T-helper 22 cell (primary cell): Measurements from ENCODE around the gene CDYL.

Source experiments
- DNase-seq: peaks from one replicate; pipeline ENCODE4 v3.0.0-alpha.2; 2020; ENCODE audit warnings: low read depth

Gene CDYL

DNA sequence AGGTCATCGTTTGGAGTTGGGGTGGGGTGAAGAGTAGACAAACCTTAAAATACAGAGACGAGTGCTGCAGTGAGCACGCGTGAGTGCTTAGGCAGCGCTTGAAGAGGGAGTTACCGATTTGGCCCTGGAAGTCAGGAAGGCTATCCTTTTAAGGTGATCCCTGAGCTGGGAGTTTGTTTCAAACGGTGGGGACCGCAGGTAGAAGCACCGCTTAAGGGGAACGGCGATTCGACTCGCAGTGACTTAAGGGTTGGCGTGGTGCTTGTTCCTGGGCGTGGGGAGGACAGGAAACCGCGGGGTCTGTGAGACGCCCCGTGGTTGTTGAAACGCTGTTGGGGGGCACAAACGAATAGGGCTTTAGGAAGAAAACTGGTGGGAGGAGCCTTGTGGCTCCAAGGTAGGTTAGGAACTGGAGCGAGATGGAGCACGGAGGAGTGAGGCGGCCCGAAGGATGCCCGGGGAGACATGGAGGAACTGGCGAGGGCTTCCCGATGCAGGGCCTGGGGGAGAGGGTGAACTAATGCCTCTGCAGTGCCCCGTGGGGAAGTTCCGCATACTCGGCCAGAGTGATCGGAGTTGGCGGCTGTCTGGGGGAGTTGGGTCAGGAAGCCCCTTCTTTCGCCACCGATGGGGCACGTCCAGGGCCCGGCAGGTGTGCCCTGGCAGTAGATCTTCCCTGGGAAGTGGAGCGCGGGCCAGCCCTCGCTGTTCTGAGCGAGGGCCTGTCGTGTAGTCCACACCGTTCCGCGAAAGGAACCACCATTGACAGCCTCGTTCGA lies 1.3 kb upstream of the CDYL start:
- DNase-seq: peak; percentile 5

DNA sequence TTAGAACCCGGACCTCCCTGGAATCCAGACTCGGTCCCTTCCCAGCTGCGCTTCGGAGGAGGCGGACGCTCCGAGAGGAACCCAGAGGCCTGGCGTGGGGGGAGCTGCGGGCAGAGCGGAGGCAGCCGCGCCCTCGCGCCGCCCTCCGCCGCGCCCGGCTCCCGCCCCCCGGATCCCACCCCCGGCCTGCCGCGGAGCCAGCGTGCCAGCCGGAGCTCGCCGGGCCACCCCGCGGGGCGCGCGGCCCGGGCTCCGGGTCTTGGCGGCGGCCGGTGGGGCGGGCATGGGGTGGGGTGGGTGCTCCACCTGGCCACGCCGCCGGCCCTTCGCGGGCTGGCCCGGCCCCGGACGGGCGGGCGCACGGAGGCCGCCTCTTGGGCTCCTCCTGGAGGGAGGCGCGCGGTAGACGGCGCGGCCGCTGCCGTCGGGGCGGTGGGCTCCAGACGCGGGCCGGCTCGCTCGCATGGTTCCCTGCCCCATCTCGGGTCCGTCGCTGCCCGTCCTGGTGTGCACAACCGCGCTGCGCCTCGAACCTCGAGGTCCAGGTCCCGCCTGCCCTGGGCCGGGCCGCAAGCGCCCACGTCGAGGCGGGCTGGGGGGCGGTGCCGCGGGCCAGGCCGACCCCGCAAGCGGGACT lies 592 bp upstream of the CDYL start:
- DNase-seq: peak; percentile 61

DNA sequence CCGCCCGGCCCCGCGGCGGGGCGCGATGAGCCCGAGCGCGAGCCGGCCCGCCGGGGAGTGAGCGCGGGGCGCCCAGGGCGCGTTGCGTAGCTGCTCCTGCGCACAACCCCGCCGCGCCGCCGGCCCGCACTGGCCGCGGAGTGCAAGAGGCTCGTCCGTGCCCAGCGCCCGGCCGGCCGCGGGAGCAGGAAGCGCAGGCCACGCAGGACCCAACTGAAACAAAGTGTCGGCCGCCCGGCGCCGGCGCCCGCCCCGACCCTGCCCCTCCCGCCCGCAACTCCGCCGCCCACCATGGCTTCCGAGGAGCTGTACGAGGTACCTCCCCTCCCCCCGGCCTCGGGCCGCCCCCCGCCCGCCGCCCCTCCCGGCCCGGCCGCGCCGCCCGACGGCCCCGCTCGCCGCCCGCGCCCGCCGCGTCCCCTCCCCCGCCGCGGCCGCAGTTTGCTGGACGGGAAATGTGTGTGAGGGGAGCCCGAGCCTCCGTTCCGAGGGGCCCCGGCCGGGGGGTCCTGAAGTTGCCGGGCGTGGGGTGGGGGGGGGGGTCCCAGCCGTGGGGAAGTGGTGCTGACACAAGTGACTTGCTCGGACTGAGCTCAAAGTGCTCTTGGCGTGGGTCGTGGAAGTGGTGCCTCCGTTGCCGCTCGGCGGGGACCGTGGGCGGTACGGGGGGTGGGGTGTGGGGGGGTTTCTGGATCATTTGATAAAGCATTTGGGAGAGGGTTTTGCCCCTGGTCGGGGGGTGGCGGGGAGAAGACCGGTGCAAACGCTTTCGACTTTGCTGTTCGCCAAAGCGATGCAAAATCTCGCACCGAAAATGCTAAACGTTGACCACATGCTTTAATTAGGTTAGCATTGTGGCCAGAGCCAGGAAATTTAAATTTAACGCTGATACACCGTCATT lies 539 bp downstream of the CDYL start:
- peak; percentile 20 for DNase-seq

DNA sequence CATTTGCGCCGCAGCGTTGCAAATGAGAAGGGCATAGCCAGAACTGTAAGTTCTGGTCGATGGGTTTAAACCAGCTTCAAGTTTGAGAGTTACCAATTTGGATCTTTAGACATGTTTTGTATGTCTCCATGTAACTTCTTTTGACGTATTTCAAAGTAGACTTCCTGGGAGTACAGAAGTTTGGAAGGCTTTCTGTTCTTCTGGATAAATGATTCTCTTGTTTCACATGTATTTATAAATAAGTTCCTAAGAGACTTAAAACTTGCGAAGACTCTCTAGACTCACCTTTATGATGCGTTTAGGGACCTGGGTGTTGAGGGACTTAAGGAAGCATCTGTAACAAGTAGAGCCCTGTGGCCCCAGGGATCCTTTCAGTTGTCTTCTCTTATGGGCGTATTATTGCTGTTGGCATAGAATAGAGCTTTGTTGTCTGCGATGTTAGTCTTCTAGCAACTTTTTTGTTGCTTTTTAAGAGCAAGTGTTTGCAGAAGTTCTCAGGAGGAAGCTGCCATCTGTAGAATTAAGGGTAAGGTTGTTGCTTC lies 1.3 kb downstream of the CDYL start:
- DNase-seq: no peak

DNA sequence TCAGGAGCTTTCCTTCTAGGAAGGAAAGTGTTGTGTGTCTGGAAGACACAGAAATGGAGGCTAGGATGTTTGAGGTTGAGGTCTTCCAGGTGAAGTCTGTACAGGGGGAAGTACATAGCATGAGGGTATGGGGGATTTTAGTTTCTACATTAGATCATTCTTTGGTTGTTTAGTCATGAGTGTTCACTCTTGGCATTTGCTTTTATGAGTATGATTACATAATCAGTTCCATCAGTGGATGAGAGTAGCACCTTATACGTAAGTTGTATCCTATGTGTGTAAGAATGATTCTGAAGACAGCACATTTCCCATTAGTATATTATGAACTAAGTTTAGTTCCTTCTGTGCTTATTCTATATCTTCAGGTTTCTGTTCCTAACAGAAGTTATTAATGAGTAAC lies 1.9 kb downstream of the CDYL start:
- no peak for DNase-seq

DNA sequence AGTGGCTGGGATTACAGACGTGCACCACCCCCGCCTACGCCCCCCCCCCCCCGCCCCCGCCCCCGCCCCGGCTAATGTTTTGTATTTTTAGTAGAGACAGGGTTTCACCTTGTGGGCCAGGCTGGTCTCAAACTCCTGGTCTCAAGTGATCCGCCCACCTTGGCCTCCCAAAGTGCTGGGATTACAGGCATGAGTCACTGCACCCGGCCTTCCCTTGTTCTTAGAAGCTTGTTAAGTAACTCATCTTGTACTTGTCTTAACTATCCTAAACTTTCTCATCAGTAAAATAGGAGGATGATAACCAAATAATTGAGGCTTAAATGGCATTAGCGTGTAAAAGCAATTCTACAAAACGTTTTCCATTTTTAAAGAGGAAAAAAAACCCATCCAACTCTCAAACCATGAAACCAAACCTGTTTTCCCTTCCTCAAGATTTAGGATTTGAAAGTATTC lies 4.2 kb downstream of the CDYL start:
- no peak for DNase-seq

DNA sequence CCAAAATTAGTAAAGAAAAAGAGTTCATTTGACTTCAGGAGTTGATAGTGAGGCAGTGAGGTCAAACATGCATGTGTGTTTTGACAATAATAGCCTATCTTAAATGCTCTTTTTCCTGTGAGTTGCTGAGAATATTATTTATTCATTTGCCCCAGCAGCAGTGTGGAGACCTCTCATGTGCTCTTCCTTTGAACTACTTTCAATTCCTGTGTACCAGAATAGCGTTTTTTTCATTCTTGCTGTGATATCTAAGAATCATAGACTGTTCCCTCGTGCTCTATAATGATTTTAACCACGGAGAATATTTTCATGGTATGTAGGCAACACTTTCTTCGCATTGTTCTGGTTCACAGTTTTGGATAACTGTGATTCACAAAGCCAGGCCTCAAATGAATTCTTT lies 5.2 kb downstream of the CDYL start:
- DNase-seq: no peak

DNA sequence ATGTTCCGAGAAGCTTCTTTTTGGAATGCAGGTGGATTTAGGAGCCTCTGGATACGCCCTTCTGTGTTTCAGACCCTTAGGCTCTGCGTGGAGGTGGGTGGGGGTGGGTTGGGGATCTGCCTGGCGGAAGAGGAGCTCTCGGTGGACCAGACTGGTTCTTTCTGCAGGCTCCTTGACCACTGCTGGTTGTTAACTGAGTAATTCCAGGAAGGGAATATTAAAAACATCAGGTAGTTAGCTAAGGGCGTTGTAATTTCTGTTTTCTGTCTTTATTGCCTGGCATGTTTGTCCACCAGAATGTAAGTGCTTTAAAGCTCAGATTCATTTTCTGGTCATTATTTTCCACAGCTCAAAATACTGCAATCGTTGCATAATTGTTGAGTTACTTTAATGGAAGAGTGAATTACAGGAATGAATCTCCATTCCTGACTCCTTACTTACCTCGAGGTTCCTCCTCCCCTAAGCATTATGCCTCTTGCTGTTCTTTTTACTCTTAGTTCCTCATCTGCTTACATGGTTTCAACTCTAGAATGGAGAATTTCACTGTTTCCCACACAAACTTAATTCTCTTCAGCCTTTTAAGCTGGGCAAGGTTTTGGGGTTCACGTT lies 5.9 kb downstream of the CDYL start:
- DNase-seq: no peak

DNA sequence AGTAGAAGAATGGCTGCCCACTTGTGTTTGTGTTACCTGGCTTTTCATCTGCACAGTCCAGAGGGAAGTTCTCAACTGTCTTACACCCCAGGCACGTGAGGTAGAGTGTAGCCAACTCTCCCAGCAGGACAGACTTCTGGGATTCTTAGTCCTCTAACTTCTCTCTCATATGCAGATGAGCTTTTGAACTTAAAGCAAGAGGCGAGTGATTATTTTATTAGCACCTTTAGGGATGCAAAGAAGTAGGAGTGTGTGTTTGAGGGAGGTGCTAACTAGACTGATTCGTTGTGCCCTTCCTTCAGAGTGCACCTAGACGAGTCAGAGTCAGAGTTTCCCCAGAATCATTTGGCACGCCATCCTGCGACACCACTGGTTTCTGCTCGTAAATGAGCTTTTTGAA lies 10.8 kb downstream of the CDYL start:
- DNase-seq: no peak

DNA sequence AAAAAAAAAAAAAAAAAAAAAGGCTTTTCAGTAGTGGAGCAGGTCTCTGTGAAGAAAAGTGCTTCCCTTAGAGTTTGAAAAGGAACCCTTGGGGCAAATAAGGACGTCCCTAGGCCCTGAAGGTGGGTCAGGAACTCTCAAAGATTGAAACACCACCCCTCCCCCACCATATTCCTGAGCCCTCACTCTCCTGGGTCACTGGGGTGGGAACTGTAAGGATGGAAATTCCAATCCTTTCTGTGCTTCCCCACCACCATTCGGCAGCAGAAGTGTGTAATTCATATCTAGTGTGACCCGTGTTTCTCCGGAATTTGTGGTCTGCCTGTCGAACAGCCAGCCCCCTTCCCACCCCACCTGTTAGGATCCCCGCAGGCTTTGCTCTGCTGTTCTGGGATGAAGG lies 12.3 kb downstream of the CDYL start:
- DNase-seq: no peak

DNA sequence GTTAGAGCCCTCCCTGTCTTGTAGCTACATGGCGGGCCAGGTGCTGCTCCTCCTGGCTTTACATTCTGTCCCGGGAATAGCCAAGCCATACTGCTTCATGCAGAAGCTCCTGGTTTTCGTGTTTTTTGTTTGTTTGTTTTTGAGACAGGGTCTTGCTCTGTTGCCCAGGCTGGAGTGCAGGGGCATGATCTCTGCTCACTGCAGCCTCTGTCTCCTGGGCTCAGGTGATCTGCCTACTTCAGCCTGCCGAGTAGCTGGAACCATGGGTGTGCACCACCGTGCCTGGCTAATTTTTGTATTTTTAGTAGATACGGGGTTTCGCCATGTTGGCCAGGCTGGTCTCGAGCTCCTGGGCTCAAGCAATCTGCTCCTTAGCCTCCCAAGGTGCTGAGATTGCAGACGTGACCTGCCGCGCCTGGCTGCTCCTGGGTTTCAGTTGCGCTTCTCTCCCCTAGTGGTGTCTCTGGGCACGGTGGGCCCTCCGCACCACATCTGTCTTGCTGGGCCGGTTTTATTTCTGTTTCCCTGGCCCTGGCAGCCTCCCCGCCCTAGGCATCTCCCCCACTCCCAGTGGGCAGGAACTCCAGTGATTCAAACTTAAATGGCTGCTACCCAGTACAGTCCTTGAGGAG lies 12.9 kb downstream of the CDYL start:
- DNase-seq: no peak

DNA sequence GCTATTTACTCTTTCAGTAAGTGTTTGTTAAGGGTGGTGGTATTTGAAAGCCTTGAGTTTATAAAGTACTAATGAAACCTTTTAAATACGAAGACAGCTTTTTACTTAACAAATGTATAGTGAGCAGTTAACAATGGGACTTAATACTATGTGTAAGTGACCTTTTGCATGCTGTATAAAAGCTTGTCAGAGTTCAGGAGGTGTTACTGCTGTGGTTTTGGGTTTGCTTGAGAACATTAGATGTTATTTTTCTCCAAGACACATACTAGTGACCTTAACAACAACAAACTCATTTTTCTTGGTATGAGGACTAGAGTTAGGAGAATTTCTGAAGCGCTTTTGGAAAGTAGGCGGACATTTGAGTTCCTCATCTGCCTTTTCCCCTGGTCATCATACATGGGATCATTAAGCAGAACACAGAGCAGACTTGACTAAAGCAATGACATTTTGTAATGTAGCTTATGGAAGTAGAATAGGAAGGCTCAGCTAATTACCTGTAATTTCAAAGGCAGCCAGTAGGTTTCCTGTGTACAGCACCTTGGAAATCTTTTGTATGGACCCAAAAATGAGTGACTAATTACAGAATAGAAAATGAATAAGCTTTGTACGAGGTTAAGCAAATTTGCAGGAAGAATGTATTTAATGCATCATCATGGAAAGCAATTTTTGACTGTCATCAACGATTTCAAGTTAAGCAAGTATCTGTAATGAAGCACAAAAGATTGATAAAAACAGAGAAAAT lies 14.1 kb downstream of the CDYL start:
- no peak for DNase-seq

DNA sequence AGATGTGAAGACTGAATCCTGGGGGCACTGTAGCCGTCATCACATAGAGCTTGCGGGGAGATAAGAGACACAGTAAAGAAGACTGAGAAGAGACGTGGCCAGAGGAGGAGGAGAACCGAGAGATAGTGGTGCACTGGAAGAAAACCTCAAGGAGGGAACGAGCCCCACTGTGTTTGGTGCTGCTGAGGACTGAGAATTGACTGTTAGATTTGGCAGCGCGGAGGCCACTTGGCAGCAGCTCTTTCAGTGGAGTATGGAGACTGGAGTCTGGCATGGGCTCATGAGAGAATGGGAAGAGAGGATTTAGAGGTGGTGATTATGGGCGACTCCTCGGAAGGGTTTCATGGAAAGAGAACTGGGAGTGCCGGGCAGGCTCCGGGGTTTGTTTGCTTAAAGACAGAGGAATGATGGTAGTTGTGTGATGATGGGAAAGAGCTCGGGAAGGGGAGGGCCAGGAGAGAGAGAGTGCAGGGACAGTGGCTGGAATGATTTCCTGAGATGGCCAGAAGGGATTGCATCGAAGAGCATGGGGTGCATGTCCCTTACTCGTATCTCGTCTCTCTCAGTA lies 18.0 kb downstream of the CDYL start:
- DNase-seq: no peak

DNA sequence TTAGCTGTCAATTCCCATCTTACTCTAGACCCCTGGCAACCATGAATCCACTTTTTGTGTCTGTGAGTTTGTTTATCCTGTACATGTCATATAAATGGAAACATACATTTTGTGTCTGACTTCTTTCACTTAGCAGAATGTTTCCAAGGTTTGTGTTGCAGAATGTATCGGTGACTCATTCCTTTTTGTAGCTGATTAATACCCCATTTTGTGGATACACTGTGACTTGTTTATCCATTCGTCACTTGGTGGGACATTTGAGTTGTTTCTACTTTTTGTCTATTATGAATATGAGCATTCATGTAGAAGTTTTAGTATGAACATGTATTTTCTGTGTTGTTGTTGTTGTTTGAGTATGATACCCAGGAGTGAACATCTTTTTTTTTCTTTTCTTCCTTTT lies 21.4 kb downstream of the CDYL start:
- no peak for DNase-seq

DNA sequence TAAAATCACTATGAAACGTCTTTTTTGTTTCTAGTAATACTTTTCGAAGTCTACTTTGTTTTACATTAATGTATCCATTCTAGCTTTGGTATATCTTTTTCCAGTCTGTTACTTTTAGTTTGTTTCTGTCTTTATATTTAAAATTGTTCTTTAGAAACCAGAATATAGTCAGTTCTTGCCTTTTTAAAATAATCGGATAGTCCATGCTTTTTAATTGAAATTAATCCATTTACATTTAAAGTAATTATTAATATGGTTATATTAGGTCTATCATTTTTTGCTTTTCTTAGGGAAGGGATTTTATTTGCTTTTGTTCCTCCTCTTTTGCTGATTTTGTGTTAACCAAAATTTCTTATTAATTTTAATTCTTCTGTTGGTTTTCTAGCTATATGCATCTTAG lies 23.7 kb downstream of the CDYL start:
- DNase-seq: no peak

DNA sequence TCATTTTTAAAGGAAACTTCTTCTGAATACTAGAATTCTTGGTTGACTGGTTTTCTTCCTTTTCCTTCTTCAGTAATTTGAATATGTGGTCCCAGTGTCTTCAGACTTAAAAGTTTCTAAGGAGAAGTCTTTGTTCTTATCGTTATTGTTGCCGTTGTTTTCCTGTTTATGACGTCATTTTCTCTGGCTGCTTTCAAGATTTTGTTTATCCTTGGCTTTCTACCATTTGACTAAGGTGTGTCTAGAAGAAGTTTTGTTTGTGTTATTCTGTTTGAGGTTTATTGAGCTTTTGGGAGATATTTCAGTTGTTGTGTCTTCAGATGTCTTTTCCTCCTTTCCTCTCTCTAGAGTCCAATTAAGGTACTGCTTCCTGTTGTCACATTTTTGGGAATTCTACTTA lies 24.5 kb downstream of the CDYL start:
- DNase-seq: no peak

DNA sequence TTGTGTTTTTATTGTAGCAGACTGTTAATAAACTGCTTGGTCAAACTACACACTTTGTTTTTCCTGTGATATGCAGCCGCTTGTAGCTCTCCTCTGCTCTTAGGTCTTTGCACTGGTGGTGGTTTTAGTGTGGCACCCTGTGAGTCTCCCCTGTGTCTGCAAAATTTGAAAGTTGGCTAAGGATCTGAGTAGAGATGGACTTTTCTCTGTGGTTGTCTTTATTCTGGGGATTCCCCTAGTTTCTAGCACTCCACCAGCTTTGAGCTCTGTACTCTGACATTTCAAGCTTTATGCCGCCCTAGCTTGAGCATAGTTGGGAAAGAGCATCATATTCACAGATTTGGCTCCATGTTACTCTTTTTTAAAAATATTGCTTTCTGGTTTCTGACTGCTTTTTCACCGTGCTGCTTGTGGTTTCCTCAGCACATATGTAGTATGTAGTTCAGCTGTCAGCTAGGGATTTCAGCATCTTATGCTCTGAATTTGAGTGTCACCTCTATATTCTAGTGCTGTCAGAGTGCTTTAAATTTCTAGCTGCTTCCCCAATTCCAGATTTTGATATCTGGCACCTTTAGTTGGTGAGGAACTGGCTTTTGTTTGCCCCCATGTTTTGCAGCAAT lies 25.4 kb downstream of the CDYL start:
- DNase-seq: no peak

DNA sequence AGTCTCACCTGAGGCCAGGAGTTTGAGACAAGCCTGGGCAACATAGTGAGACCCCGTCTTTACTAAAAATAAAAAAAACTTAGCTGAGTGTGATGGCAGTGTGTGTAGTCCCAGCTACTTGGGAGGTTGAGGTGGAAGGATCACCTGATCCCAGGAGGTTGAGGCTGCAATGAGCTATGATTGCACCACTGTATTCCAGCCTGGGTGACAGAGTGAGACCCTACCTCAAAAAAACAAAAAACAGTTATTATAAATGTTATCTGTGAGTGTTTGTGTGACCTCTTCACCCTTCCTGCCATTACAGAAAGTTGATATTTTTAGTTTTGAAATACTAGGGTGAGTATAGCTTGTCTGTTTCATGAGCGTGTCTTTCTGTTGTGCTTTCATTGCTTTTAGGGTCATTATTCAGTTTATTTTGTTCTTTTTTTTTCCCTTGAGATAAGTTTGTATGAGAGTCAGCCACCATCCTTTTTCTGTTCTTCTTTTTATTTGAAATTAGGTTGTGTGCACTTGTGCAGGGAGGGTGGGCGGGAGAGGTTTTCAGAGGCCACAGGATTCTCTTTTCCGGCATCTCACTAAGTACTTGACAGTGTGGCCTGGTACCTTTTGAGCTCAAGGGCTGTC lies 26.2 kb downstream of the CDYL start:
- no peak for DNase-seq

DNA sequence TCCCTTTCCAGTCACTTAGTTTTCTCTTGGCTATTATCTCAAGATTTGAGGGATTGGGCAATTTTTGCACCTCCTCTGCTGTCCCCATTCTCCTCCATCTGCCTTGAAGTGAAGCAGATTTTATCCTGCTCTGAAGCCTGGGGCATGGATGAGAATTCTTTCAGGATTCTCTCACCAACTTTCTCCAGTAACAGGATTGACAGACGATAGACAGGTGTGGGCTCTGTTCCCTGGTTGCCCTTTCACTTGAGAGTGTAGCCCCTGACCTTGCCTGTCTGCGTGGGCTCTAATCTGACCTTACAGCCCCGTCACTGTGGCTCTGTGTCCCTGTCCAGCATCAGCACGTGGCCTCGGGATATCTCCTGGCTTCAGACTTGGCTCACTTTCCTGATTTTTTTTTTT lies 27.1 kb downstream of the CDYL start:
- no peak for DNase-seq

DNA sequence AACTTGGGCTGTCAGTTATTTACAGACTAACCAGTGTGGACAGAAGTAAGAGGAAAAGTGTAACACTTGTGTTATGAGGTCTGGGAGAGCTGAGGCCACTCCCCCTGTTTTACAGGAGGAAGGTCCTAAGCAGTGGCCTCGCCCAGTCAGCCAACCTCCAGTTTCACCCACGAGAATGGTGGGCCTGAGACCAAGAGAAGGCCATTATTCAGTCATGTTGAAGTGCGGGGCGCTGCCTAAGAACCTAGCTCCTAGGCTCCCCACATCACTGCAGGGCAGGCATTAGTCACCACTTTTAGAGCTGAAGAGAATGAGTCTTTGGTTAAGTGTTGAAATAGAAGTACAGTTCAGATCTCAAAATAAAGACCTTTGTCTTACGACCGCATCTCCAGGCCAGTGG lies 27.9 kb downstream of the CDYL start:
- no peak for DNase-seq
